ENCODE data around the gene STK16.
"Not testable (repeated sequence)": the region's sequence is repeated elsewhere in the genome, so short reads cannot be mapped to it uniquely, and the experiment has no call there.

STK16 gene

DNA sequence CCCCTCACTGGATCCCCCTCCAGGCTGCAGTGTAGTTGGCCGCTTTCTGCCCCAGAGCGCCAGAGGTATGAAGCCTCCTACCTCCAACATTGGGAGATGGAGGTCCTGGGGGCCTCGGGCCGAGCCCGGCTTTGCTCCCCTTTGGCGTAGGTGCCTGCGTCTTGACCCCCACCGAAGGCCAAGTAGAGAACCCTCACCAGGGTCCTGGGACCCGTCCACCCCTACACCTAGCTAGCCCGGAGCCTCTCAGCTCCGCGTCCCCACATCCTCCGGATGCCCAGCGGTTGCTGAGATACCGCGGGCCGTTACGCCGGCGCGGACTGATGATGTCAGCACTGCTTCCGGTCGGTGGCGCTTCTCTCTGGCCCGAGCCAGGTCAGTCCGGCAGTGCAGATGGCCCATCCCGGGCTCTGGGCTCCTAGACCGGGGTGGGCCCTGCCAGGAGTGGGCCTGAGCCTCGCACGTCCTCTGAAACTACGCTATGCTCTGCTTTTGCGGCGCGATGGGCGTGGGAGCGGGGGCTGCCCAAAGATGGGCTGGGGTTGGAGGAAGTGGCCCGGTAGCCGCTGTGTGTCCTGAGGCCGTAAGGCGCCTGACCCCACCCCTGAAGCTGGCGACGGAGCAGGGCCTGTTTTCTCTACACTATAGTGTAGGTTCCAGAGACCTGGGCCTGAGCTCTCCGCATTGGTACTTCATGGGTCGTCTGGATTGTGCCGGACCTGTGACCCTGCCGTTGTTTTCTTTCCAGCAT, at the start of gene STK16, which contains the start of gene GLB1L:
STK16 (plus strand) TSS at position 332 of the 751 bp plus-strand sequence. CDS start 521 bp downstream, outside the sequence.
GLB1L (minus strand) TSS at position 297 of the 751 bp plus-strand sequence. CDS start 1,871 bp downstream, outside the sequence.
- DNase-seq = peak; percentile 27 to 39

DNA sequence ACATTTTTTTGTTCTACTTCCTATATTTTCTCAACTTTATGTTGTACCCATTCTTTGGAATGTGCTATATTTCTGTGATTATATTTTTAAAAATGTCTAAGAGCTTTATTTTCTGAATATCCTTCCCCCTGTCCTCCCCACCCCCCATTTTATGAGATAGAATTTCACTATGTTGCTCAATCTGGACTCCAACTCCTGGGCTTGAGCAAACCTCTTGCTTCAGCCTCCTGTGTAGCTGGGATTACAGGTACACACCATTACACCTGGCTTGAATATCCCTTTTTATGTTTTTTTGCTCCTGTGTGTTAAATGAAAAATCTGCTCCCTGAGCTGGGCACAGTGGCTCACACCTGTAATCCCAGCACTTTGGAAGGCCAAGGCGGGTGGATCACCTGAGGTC, 47.9 kb upstream of the STK16 start:
- no peak for DNase-seq

- no peak for DNase-seq
Observed at GRCh38 chr2:219198974-219199373, 46.3 kb upstream of the STK16 start.

GRCh38 chr2:219199470-219200211, 45.6 kb upstream of the STK16 start:
- no peak for DNase-seq

DNA sequence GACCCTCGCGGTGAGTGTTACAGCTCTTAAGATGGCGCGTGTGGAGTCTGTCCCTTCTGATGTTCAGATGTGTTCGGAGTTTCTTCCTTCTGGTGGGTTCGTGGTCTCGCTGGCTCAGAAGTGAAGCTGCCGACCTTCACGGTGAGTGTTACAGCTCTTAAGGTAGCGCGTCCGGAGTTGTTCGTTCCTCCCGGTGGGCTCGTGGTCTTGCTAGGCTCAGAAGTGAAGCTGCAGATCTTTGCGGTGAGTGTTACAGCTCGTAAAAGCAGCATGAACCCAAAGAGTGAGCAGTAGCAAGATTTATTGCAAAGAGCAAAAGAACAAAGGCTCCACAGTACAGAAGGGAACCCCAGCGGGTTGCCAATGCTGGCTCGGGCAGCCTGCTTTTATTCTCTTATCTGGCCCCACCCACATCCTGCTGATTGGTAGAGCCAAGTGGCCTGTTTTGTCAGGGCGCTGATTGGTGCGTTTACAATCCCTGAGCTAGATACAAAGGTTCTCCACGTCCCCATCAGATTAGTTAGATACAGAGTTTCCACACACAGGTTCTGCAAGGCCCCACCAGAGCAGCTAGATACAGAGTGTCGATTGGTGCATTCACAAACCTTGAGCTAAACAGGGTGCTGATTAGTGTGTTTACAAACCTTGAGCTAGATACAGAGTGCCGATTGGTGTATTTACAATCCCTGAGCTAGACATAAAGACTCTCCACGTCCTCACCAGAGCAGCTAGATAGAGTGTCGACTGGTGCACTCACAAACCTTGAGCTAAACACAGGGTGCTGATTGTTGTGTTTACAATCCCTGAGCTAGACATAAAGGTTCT, 44.6 kb upstream of the STK16 start:
- DNase-seq = not testable (repeated sequence)

DNA sequence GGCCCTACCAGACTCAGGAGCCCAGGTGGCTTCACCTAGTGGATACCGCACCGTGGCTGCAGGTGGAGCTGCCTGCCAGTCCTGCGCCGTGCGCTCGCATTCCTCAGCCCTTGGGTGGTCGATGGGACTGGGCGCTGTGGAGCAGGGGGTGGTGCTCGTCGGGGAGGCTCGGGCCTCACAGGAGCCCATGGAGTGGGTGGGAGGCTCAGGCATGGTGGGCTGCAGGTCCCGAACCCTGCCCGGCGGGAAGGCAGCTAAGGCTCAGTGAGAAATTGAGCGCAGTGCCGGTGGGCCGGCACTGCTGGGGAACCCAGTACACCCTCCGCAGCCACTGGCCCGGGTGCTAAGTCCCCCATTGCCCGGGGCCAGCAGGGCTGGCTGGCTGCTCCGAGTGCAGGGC, 43.9 kb upstream of the STK16 start:
- DNase-seq = not testable (repeated sequence)

- no peak for DNase-seq
Observed at GRCh38 chr2:219204425-219205164, 40.7 kb upstream of the STK16 start.

DNA sequence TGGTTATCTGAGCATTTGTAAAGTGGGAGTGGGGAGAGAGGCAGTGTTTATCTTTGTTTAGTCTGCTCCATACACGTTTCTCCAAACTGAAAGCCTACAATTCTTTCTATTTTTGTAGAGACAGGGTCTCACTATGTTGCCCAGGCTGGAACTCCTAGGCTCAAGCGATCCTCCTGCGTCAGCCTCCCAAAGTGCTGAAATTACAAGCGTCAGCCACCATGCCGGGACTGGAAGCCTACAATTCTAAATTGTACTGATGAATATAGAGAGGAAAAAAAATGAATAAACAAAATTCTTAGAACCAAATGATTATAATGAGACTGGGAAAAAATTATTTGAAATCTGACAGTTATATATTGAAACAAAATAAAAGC, 40.1 kb upstream of the STK16 start:
- DNase-seq = no peak

- no peak for DNase-seq
Observed at GRCh38 chr2:219205981-219206327, 39.3 kb upstream of the STK16 start.

GRCh38 chr2:219206328-219207133, 38.7 kb upstream of the STK16 start, which contains the start of gene ZFAND2B:
Gene ZFAND2B (plus strand): TSS chr2:219206782. CDS start chr2:219206988, 206 bp downstream.
- peak; percentile 72 for DNase-seq

- no peak for DNase-seq
Observed at GRCh38 chr2:219207134-219207883, 38.0 kb upstream of the STK16 start.

- no peak for DNase-seq
Observed at GRCh38 chr2:219207884-219208740, 37.2 kb upstream of the STK16 start.

DNA sequence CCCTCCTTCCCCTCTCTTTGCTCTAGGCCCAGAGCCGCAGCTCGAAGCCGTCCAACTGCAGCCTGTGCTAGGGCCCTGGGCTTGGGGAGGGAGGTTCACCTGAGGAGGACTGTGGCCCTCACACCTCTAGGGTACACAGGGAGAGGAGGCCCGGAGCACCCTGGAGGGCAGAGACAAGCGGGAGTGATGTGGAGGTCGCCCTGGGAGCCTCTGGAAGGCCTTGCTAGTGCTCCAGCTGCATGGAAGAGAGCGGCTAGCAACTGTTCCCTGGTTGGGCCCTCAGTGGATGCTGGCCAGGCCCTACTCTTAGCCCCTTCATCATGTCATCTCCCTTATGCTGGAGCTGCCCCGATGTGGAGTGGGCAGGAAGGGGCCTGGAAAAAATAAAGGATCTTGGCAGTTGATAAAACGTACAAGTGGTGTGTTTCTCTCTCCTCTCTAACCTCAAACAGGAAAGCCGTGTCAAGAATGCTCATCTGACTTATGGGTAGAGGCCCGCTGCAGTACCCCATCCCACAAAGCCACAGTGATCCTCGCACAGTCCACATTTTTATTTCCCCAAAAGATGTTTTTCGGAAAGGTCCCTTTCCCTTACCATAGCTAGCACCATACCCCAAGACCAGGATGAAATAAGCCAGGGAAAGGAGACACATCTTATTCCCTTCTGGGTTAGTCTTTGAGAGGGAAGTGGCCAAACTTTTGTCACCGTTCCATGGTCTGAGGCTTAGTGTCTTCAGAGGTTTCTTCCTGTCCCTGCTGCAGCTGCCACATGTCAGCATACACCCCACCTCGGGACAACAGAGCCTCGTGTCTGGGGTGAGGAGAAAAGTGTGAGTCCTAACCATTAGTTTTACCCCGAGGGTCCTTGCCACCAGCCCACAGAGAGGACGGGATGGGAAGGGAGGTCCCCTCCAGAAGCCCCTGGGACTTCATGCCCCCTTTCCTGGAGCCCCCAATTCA, 35.8 kb upstream of the STK16 start:
- peak; percentile 56 to 65 for DNase-seq

DNA sequence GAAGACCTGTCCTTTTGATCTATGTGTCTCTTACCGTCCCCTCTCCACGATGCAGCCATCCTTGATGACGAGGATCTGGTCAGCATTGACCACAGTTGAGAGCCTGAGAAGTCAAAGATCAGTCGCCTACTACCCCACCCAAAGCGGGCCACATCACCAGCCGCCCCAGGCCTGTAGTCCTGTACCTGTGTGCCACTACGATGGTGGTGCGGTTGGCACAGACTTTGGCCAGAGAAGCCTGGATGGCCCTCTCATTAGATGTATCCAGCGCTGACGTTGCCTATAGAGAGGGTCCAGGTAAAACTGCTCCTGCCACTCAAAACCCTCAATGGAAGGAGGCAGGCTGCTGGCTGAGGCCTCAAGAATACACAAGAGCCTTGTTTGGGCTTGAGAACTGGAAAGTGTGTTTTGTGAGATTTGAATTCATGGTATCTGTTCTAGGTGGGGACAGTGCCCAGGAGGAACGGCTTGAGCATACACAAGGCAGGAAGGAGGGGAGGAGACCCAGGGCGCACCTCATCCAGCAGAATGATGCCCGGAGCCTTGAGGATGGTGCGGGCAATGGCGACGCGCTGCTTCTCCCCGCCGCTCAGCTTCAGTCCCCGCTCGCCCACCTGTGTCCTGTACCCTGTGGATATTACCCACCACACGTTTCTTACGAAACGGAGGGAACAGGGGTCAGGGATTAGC, 34.9 kb upstream of the STK16 start:
- DNase-seq = no peak

DNA sequence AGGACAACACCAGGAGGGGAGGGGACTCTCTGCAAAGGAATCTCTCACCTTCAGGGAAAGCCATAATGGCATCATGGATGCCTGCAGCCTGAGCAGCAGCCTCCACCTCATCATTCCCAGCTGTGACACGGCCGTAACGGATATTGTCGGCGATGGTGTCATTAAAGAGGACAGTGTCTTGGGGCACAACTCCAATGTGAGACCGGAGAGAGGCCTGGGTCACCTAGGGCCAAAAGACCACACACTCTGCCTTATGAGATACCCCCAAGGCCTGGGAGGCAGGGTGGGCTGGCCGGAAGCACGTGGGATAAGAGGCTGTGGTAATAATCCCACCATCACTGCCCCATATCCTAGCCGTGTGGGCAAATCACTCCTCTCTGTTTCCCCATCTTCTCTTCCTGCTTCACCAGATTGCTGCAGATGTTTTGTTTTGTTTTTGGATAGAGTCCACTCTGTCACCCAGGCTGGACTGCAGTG, 34.4 kb upstream of the STK16 start:
- no peak for DNase-seq

DNA sequence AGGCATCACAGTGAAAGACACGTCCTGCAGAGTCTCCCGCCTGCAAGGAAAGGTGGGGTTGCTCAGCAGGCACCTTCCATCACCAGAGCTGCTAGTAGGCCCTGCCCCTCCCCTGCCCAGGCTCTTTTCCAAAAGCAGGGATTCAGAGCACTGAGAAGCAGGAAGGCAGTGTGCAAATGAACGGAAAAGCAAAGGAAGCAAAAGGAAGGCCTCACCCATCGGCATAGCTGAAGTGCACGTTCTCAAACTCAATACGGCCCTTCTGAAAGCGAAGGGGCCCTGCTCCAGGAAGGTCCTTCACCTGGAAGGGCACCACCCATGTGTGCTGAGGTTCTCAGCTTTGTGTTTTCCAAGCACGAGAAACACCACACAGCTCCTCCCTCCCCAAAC, 32.3 kb upstream of the STK16 start:
- no peak for DNase-seq

- no peak for DNase-seq
Observed at GRCh38 chr2:219213486-219214071, 31.7 kb upstream of the STK16 start.
